NCI-H345 (cell line): Measurements from ENCODE around the gene CSRP1.

ENCODE experiments used
- DNase-seq: peaks from one replicate; lab custom pipeline; 2025; lab: John Stamatoyannopoulos, UW

The CSRP1 gene

GRCh38 chr1:201513498-201514243, 6.7 kb upstream of the CSRP1 start:
- no peak for DNase-seq

DNA sequence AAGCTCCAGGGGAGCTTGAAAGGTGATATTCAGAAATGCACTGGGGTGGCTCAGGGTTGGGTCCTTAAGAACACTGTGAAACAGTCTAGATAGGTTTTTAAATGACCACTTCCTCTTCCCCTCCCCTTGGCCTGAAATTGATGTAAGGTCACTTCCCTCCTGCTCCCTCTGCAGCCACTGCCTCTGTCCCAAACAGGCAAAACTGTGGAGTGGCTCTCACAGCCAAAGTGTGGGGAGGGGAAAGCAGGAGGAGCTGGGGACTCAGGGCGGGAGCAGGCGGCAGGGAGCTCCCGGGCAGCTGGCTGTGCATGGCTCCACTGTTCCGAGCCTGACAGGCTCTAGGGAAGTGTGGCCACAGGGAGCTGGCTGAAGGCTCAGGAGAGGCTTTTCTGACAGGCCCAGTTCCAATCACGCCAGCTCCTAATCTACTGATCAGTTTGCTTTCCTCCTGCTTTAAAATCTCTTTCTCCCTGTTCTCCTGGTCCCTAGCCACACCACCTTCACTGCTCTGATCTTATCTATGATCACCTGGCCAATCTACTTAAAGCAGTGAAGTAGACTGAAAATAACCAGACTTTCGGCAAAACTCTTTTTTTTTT, 5.1 kb upstream of the CSRP1 start:
- DNase-seq: no peak

GRCh38 chr1:201511396-201511940, 4.5 kb upstream of the CSRP1 start:
- no peak for DNase-seq

- DNase-seq: no peak
Measured at GRCh38 chr1:201510734-201511133, 3.8 kb upstream of the CSRP1 start.

GRCh38 chr1:201509601-201510374, 2.9 kb upstream of the CSRP1 start:
- DNase-seq: no peak

DNA sequence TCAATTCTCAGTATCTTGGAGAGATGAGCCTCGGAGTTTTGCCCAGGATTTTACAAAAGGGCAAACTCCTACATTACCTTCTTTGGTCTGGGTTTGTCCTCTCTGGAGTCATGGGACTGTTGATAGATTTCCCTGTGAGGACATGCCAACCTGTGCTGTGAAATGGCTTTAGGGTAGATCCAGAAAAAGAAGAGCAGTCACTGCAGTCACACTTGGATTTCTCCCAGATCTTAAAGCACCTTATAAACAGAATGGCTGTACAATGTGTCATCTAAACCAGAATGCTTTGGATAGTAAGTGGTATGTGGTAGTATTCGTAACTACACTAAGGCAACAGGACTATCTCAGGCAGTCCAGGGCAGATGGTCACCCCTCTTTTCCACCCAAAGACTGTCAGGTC, 1.9 kb upstream of the CSRP1 start:
- DNase-seq: no peak

GRCh38 chr1:201507360-201507675, 395 bp upstream of the CSRP1 start:
- no peak for DNase-seq

GRCh38 chr1:201506092-201506491, 831 bp downstream of the CSRP1 start:
- DNase-seq: no peak

DNA sequence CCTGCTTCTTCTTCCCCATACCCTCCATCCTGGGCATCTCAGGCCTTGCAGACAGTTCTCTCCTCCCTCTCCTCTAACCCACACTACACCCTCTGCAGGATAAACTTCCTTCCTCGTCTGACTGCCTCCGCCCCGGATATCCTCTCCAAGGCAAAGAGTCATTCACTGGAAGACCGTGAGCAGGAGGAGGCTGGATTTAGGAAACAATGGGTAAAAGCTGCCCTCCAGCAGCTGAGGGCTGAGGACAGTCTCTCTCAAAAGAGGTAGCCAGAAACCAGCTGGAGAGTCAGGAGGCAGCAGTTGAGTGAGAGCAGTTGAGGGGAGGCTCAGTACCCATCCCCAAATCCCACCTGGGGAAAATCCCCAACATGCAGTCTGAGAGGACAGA, 1.4 kb downstream of the CSRP1 start:
- peak; percentile 61 for DNase-seq

DNA sequence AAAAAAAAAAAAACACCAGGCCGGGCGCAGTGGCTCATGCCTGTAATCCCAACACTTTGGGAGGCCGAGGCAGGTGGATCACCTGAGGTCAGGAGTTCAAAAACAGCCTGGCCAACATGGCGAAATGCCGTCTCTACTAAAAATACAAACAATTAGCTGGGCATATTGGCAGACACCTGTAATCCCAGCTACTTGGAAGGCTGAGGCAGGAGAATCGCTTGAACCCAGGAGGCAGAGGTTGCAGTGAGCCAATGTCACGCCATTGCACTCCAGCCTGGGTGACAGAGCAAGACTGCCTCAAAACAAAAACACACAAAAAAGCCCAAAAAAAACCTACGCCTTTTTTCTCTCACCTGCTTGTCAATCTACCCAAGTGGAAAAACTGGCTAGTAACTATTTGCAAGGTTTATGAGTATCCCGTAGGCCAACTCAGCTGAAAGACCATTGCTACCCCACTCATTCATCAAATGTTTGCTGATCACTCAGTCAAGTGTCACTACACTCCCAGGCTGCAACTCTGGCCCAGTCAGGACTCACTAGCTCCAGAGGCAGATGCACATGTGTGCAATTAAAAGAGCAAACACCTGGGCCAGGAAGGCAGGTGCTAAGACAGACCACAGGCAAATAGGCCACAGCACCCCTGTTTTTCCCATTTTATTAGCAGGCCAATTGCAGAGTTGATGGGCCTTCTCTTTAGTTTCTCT, 2.0 kb downstream of the CSRP1 start:
- DNase-seq: peak; percentile 58

GRCh38 chr1:201504179-201504631, 2.7 kb downstream of the CSRP1 start:
- no peak for DNase-seq

DNA sequence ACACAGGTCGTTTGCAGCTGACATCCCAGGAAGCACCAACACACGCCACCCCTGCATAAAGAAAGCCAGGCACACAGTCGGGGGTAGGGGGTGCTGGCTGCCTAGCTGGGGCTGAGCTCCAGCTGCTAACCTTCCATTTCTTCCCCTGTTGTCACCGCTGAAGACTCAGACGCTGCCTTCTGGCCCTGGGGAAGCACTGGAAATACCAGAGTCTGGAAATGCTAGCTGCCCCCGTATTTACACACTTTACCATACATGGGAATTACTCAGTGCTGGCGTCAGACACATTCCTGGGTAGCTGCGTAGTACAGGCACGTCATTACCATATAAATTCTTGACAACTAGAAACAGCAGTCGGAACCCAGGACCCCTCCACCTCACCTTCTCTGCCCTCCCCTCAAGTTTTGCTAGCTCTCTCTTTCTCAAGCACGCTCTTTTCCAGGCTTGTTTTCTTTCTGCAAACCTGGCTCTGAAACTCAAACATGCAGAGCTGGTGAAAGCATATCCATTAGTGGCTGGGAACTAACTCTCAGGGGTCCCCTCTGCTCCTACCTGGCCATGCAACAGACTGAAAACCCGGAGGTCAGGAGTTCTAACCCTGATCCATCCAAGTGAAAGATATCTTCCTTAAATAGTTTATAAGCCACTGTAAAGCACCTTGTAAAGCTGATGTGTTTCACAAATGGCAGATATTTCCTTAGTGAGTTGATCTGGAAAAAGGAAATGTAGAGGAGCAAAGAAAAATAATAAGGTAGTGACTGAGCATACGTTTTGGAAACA, 3.3 kb downstream of the CSRP1 start:
- DNase-seq: peak; percentile 8

- DNase-seq: no peak
Measured at GRCh38 chr1:201502511-201502857, 4.4 kb downstream of the CSRP1 start.

- peak; percentile 41 for DNase-seq
Measured at GRCh38 chr1:201501812-201502510, 5.0 kb downstream of the CSRP1 start.

DNA sequence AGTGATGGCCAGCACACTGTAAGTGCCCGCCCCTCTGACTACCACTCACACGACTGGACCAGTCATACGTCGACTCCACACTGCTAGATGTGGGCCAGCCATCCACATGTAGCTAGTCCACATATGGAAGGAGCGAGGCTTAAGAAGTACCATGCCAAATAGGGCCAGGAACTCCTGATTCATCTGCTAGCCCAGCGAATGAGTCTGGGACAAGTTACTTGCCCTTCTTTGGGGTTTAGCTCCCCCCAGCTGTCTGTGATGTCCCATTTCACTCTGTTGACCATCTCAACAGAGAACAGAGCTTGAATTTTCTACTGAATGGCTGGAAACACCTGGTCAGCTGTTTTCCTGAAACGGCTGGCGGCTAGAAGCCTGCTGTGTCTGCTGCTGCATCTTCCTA, 5.8 kb downstream of the CSRP1 start:
- no peak for DNase-seq

DNA sequence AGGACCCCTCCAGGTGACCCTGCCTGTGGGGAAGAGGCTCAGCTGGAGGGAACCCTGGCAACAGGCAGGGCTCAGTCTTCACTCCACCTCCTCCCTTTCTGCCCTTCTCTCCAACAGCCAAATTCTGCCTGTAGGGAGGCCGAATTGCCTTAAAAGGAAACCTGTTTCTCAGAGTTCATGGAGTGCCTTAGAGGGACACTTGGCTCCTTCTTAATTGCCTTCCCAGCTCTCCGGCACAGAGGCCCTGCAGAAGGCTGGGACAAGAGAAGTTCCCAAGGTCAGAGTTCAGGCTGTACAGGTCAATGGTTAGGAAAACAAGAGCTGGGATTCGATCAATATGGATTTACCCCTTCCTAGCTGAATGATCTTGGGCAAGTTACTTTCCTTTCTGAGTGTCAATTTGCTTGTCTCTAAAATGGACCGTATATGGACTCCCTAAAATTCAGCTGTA, 6.2 kb downstream of the CSRP1 start:
- DNase-seq: no peak

GRCh38 chr1:201499795-201500669, 6.9 kb downstream of the CSRP1 start:
- no peak for DNase-seq

- no peak for DNase-seq
Measured at GRCh38 chr1:201499191-201499590, 7.7 kb downstream of the CSRP1 start.

- no peak for DNase-seq
Measured at GRCh38 chr1:201498621-201499020, 8.3 kb downstream of the CSRP1 start.
